ENCODE measurements around the gene IL17C.

IL17C gene
- total RNA-seq: 0.03 to 2.7 (median 0.36) reads per million in 9 experiments

DNA sequence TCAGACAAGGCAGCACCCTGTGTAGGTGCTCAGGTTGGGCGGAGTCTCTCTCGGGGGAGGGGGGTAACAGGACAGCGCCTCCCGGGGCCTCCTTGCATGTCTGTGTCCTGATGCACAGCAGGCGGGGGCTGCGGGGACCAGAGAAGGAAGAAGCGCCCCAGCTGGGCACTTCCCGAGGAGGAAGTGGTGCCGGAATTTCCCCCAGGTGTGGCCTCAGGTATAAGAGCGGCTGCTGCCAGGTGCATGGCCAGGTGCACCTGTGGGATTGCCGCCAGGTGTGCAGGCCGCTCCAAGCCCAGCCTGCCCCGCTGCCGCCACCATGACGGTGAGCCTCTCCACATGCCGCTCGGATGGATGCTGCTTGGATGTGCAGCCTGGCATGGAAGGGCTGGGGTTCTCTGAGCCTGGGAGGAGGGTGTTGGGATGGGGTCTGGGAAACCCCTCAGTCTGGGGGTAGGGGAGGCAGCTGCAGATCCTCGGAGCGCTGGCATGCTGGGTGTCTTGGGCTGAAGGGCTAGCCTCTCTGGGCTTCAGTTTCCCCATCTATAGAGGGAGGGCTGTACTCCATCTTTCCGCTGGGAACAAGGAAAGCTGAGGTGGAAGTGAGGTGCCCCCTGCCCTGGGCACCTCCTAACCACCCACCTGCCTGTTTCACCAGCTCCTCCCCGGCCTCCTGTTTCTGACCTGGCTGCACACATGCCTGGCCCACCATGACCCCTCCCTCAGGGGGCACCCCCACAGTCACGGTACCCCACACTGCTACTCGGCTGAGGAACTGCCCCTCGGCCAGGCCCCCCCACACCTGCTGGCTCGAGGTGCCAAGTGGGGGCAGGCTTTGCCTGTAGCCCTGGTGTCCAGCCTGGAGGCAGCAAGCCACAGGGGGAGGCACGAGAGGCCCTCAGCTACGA is at the start of gene IL17C:
Gene IL17C, plus strand, starts transcription at position 250 of the 908 bp plus-strand sequence. Its CDS starts 70 bp downstream, at position 320.
- Mint-ChIP-seq H3K4me1 (ENCODE audit: low read depth in 2 of 2) (peaks cover 40 to 42% of the 10 kb centered on the region in 2 donors), H3K27me3 (peaks cover 0 to 9% of the 10 kb centered on the region in 2 donors), H3K27ac (peak within 1 kb of the TSS; percentile 82 to 93), H3K36me3 (ENCODE audit: insufficient read depth) (peaks cover 72% of the 10 kb centered on the region), H3K4me3 (peak within 1 kb of the TSS; percentile 61 to 67), H3K9me3 (peaks cover 0 to 3% of the 10 kb centered on the region in 2 donors)
- DNase-seq: no peak
- no peak for ATAC-seq (replicated peaks)

- Mint-ChIP-seq H3K27ac (peak overlapping the region; percentile 79 to 83), H3K27me3 (no peaks in the 10 kb centered on the region), H3K4me1 (ENCODE audit: low read depth in 2 of 2) (peaks cover 38 to 42% of the 10 kb centered on the region in 2 donors), H3K36me3 (ENCODE audit: insufficient read depth) (peaks cover 46% of the 10 kb centered on the region), H3K9me3 (no peaks in the 10 kb centered on the region), H3K4me3 (no peak overlapping the region)
- DNase-seq: no peak
- peak; percentile 47 for ATAC-seq (replicated peaks)
Observed at GRCh38 chr16:88588754-88589153, 49.6 kb upstream of the IL17C start.

GRCh38 chr16:88589441-88589840 is 48.9 kb upstream of the IL17C start:
- peak overlapping the region; percentile 79 to 83 for H3K27ac Mint-ChIP-seq
- DNase-seq (no peak), ATAC-seq (replicated peaks) (no peak)
- peaks cover 50% of the 10 kb centered on the region for H3K36me3 Mint-ChIP-seq (ENCODE audit: insufficient read depth)
- peaks cover 38 to 42% of the 10 kb centered on the region in 2 donors for H3K4me1 Mint-ChIP-seq (ENCODE audit: low read depth in 2 of 2)
- no peaks in the 10 kb centered on the region for H3K27me3 Mint-ChIP-seq
- H3K4me3 Mint-ChIP-seq: no peak overlapping the region
- no peaks in the 10 kb centered on the region for H3K9me3 Mint-ChIP-seq

- peak overlapping the region; percentile 32 to 76 for H3K27ac Mint-ChIP-seq
- DNase-seq (no peak), ATAC-seq (replicated peaks) (peak; percentile 59)
- no peaks in the 10 kb centered on the region for H3K9me3 Mint-ChIP-seq
- no peaks in the 10 kb centered on the region for H3K27me3 Mint-ChIP-seq
- peaks cover 29 to 30% of the 10 kb centered on the region in 2 donors for H3K4me1 Mint-ChIP-seq (ENCODE audit: low read depth in 2 of 2)
- H3K4me3 Mint-ChIP-seq: no peak overlapping the region
- H3K36me3 Mint-ChIP-seq (ENCODE audit: insufficient read depth): peaks cover 43% of the 10 kb centered on the region
Observed at GRCh38 chr16:88591577-88592021, 46.8 kb upstream of the IL17C start.

DNA sequence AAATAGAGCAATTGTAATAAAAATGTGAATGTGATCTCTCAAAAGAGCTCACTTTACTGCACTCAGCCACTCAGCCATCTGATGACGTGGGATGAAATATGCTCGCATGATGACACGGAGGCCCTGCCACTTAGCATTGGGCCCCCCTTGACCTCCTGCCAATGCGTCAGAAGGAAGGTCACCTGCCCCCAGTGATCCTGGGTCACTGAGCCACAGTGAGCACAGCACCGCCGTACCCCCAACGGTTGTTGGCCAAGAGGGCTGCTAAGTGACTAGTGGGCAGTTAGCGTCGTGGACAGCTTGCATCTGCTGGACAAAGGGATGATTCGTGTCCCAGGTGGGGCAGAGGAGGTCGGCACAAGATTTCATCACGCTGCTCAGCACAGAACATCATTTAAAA is 45.3 kb upstream of the IL17C start:
- Mint-ChIP-seq H3K4me3 (no peak overlapping the region), H3K9me3 (no peaks in the 10 kb centered on the region), H3K4me1 (ENCODE audit: low read depth in 2 of 2) (peaks cover 28 to 33% of the 10 kb centered on the region in 2 donors), H3K27ac (no peak overlapping the region), H3K36me3 (ENCODE audit: insufficient read depth) (peaks cover 37% of the 10 kb centered on the region), H3K27me3 (no peaks in the 10 kb centered on the region)
- DNase-seq: no peak
- ATAC-seq (replicated peaks): no peak

GRCh38 chr16:88593489-88593888 is 44.9 kb upstream of the IL17C start:
- DNase-seq (no peak), ATAC-seq (replicated peaks) (no peak)
- Mint-ChIP-seq H3K4me3 (no peak overlapping the region), H3K27ac (no peak overlapping the region), H3K36me3 (ENCODE audit: insufficient read depth) (peaks cover 42% of the 10 kb centered on the region), H3K4me1 (ENCODE audit: low read depth in 2 of 2) (peaks cover 24 to 29% of the 10 kb centered on the region in 2 donors), H3K27me3 (no peaks in the 10 kb centered on the region), H3K9me3 (no peaks in the 10 kb centered on the region)

DNA sequence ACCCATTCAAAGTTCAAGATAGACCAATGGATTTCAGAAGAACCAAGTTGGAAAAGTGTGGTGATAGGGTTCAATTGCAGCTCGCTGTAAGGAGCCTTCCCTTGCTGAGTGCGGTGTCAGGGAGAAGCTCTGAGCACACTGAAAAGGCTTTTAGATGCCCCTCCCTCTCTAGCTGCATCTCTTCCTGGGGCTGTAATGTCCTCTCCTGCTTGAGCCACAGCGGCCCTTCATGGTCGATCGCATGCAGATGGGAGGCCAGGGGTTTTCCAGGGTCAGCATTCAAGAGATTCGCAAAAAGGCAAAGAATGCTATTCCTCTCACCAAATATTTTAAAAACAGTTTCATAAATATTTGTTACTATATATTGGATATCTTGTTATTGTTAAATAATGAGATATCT is 44.5 kb upstream of the IL17C start:
- Mint-ChIP-seq H3K9me3 (no peaks in the 10 kb centered on the region), H3K4me3 (no peak overlapping the region), H3K27me3 (no peaks in the 10 kb centered on the region)

GRCh38 chr16:88595101-88595500 is 43.3 kb upstream of the IL17C start:
- no peak for DNase-seq
- no peak overlapping the region for H3K27ac Mint-ChIP-seq
- peaks cover 44% of the 10 kb centered on the region for H3K36me3 Mint-ChIP-seq (ENCODE audit: insufficient read depth)
- ATAC-seq (replicated peaks): no peak
- H3K27me3 Mint-ChIP-seq: no peaks in the 10 kb centered on the region
- no peak overlapping the region for H3K4me3 Mint-ChIP-seq
- H3K4me1 Mint-ChIP-seq (ENCODE audit: low read depth in 2 of 2): peaks cover 14 to 16% of the 10 kb centered on the region in 2 donors
- no peaks in the 10 kb centered on the region for H3K9me3 Mint-ChIP-seq

More for the DNA sequence above, 44.5 kb upstream of the IL17C start:
- Mint-ChIP-seq H3K27ac (no peak overlapping the region), H3K4me1 (ENCODE audit: low read depth in 2 of 2) (peaks cover 23 to 24% of the 10 kb centered on the region in 2 donors), H3K36me3 (ENCODE audit: insufficient read depth) (peaks cover 42% of the 10 kb centered on the region)
- DNase-seq (no peak), ATAC-seq (replicated peaks) (no peak)

GRCh38 chr16:88595921-88596320 is 42.5 kb upstream of the IL17C start:
- no peak overlapping the region for H3K4me3 Mint-ChIP-seq
- H3K9me3 Mint-ChIP-seq: no peaks in the 10 kb centered on the region

GRCh38 chr16:88596483-88596882 is 41.9 kb upstream of the IL17C start:
- no peak for ATAC-seq (replicated peaks)
- Mint-ChIP-seq H3K4me1 (ENCODE audit: low read depth in 2 of 2) (peaks cover 11 to 15% of the 10 kb centered on the region in 2 donors), H3K9me3 (no peaks in the 10 kb centered on the region), H3K27me3 (no peaks in the 10 kb centered on the region), H3K36me3 (ENCODE audit: insufficient read depth) (peaks cover 47% of the 10 kb centered on the region), H3K4me3 (no peak overlapping the region), H3K27ac (no peak overlapping the region)
- no peak for DNase-seq

More at GRCh38 chr16:88595921-88596320, 42.5 kb upstream of the IL17C start:
- Mint-ChIP-seq H3K36me3 (ENCODE audit: insufficient read depth) (peaks cover 46% of the 10 kb centered on the region), H3K4me1 (ENCODE audit: low read depth in 2 of 2) (peaks cover 14 to 16% of the 10 kb centered on the region in 2 donors), H3K27ac (no peak overlapping the region), H3K27me3 (no peaks in the 10 kb centered on the region)
- ATAC-seq (replicated peaks) (no peak), DNase-seq (no peak)

- peaks cover 54% of the 10 kb centered on the region for H3K36me3 Mint-ChIP-seq (ENCODE audit: insufficient read depth)
Observed at GRCh38 chr16:88597856-88598491, 40.4 kb upstream of the IL17C start.

GRCh38 chr16:88599092-88599733 is 39.2 kb upstream of the IL17C start:
- H3K36me3 Mint-ChIP-seq (ENCODE audit: insufficient read depth): peaks cover 51% of the 10 kb centered on the region
- H3K4me3 Mint-ChIP-seq: no peak overlapping the region
- H3K9me3 Mint-ChIP-seq: no peaks in the 10 kb centered on the region
- H3K4me1 Mint-ChIP-seq (ENCODE audit: low read depth in 2 of 2): peaks cover 4 to 8% of the 10 kb centered on the region in 2 donors
- H3K27ac Mint-ChIP-seq: peak overlapping the region in 1 of 2 donors; percentile 44
- ATAC-seq (replicated peaks) (no peak), DNase-seq (no peak)
- H3K27me3 Mint-ChIP-seq: no peaks in the 10 kb centered on the region

More at GRCh38 chr16:88597856-88598491, 40.4 kb upstream of the IL17C start:
- H3K27me3 Mint-ChIP-seq: no peaks in the 10 kb centered on the region
- DNase-seq (no peak), ATAC-seq (replicated peaks) (no peak)
- peaks cover 8 to 10% of the 10 kb centered on the region in 2 donors for H3K4me1 Mint-ChIP-seq (ENCODE audit: low read depth in 2 of 2)
- H3K27ac Mint-ChIP-seq: no peak overlapping the region
- H3K9me3 Mint-ChIP-seq: no peaks in the 10 kb centered on the region
- no peak overlapping the region for H3K4me3 Mint-ChIP-seq
